Measurements from ENCODE around the gene MAMLD1.

DNA sequence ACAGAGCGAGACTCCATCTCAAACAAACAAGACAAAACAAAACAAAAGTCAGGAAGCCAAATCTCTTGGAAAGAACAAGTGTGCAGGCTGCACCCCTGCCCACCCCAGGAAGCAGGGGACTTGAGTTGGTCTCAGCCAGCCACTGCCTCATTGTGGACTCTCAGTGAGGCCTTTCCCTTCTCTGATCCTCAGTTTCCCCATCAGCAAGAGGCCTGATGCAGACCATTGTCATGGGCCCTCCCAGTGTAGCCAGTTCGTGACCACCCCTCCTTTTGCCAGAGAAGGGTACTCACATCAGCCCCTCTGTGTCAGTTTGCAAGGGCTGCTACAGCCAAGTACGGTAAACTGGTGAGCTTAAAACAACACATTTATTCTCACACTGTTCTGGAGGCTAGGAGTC is 48.9 kb upstream of the MAMLD1 start:
- no peak for TF ChIP-seq POLR2AphosphoS5 (IDR thresholded peaks at IDR 0.05)
- TF ChIP-seq CTCF (IDR thresholded peaks at IDR 0.05), result no peak
- no peak for TF ChIP-seq POLR2A (IDR thresholded peaks at IDR 0.05)
- no peak for TF ChIP-seq EP300 (IDR thresholded peaks at IDR 0.05; ENCODE audit: low read depth)

All from transverse colon (tissue), 4 donors.